ENCODE data around the gene LYPD6B.

Gene LYPD6B

DNA sequence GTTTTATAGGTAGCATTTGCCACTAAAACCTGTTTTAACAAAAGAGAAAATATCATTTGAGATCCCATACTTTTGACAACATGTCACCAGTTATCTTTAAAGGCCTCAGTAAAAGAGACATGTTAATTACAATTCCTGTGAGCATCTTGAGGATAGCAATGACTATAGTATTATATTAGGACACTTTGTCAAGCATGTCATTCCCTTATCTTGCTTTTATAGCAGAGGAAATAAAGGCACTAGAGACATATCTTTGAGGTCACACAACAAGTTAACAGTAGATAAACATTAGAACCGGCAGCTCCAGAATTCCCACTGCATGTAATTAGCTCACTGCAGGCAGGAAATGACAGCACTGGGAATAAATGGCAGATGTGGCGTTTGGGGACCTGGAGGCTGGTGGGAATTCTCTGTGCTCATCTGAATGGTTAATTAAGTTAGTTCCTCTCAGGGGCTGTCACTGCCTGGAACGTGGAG lies 25.9 kb downstream of the LYPD6B start:
- Histone ChIP-seq H3K4me2 (ENCODE audit: low read length) (no peak overlapping the region), H3K9me3 (replicated peaks; ENCODE audit: low read length) (no peaks in the 10 kb centered on the region), H3K4me3 (ENCODE audit: low read length) (no peak overlapping the region), H3K4me1 (ENCODE audit: control insufficient read depth, insufficient read depth, low read length) (peaks cover 34% of the 10 kb centered on the region), H3K27me3 (ENCODE audit: control insufficient read depth, insufficient read depth, low read length) (no peaks in the 10 kb centered on the region), H3K36me3 (ENCODE audit: insufficient read depth, low read length) (no peaks in the 10 kb centered on the region), H3K9ac (ENCODE audit: low read depth, low read length) (no peak overlapping the region)

DNA sequence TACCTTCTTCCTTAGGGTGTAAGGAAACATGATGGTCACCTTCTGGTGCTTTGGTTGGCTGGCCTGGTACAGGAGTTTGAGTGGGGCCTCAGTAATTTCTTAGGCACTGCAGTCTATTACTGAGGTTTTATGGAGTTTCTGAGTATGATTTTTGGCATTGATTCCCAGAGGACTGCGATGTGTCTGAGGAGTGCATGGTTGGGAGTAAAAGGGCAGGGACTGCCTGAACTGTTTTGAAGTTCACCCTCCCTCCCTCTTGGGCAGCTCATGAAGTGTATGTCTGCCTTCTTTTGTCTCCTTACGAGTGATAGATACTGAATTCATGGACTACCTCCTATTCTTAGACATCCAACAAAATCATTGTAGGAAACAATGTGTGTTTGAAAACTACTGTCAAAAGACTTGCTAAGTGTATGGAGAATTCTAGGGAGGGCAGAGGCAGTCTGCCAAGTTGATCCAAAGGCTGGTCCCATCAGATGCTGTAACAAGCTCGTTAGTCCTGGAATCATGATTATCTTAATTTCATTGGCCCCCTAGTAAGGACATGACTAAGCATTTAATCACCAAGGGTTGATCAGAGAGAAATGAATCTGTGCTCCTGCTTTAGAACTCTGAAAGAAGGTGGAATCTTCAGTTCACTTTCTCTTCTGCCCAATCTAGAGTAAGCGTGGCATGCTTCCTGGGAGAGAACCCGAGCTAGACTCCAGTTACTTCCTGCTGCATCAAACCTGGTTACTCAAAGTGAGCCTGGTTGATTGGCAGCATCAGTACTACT lies 26.5 kb downstream of the LYPD6B start:
- H3K4me2 ChIP-seq (ENCODE audit: low read length) = no peak overlapping the region
- H3K9me3 ChIP-seq (replicated peaks; ENCODE audit: low read length) = no peaks in the 10 kb centered on the region
- H3K4me1 ChIP-seq (ENCODE audit: control insufficient read depth, insufficient read depth, low read length) = peaks cover 39% of the 10 kb centered on the region
- H3K36me3 ChIP-seq (ENCODE audit: insufficient read depth, low read length) = no peaks in the 10 kb centered on the region
- H3K27me3 ChIP-seq (ENCODE audit: control insufficient read depth, insufficient read depth, low read length) = no peaks in the 10 kb centered on the region
- H3K4me3 ChIP-seq (ENCODE audit: low read length) = no peak overlapping the region
- no peak overlapping the region for H3K9ac ChIP-seq (ENCODE audit: low read depth, low read length)

DNA sequence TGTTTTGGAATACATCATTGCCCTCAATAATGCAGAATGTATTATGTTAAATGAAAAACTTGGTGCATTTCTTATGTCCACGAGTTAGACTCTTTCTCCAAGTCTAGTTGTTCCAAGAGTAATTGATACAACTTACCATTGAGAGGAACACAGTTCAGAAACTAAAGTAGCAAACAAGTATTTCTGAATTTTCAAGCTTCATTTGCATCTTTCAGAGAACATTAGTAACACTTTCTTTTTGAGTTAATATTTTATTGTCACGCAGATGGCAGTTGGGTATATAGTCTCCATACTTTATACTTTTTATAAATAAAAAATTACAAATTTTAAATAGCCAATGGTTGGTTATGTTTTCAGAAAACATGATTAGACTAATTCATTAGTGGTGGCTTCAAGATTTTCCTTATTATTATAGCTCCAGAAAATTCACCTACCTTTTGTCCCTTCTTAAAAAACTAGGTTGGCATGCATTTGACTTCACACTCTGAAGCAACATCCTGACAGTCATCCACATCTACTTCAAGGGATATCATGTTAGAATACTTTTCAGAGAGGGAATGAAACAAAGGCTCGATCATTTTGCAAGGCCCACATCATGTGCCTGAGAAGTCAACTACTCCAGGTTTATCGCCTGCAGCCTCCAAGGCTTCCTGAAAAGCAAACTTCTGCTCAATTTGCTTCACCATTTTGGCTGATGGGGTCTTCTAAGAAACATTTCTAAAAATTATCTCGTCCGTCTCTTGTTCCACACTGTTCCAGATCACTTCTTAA lies 29.9 kb downstream of the LYPD6B start:
- Histone ChIP-seq H3K4me2 (ENCODE audit: low read length) (peak overlapping the region; percentile 39), H3K9ac (ENCODE audit: low read depth, low read length) (peak overlapping the region; percentile 61), H3K4me3 (ENCODE audit: low read length) (no peak overlapping the region), H3K9me3 (replicated peaks; ENCODE audit: low read length) (no peaks in the 10 kb centered on the region), H3K36me3 (ENCODE audit: insufficient read depth, low read length) (no peaks in the 10 kb centered on the region), H3K4me1 (ENCODE audit: control insufficient read depth, insufficient read depth, low read length) (peaks cover 39% of the 10 kb centered on the region), H3K27me3 (ENCODE audit: control insufficient read depth, insufficient read depth, low read length) (no peaks in the 10 kb centered on the region)

DNA sequence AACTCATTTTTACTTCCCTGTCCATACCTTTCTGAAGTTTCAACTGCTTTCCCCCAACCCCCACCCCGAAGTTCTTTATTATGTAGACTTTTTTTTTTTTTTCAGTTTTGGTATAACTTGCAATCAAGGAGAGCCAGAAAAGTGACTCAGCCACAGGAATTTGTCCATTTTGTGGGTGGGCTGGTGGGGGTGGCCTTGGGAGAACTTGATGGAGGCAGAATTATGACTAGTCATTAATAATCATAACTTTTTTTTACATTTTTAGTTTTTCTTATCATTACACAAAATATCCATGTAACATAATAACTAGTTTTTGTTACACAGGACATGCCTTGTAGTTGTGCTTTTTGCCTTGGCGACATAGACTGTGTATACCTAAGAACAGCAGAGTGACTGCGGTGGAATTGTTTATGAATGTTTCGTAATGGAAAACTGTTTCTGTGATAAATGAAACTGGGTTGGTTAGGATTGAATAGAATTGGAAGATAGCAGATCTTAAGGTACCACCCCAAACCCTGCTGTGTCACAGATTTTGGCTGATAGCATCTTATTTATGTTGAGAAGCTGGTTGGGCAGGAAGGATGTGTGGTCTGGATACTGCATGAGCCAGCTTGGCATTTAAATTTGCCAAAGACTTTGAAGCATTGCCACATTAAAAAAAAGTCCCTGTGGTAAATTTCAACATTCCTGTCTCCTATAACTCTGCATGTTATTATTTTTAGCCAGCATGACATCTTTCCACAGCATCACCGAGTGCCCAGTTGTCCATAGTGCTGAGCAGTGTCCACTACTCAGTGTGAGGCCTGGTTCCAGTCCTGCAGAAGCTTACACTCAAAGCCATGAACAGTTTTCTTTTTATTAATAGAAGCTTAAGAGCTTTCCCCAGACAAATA lies 30.7 kb downstream of the LYPD6B start:
- Histone ChIP-seq H3K27me3 (ENCODE audit: control insufficient read depth, insufficient read depth, low read length) (no peaks in the 10 kb centered on the region), H3K4me3 (ENCODE audit: low read length) (no peak overlapping the region), H3K9me3 (replicated peaks; ENCODE audit: low read length) (no peaks in the 10 kb centered on the region), H3K9ac (ENCODE audit: low read depth, low read length) (peak overlapping the region; percentile 61), H3K36me3 (ENCODE audit: insufficient read depth, low read length) (no peaks in the 10 kb centered on the region), H3K4me2 (ENCODE audit: low read length) (peak overlapping the region; percentile 62), H3K4me1 (ENCODE audit: control insufficient read depth, insufficient read depth, low read length) (peaks cover 39% of the 10 kb centered on the region)

DNA sequence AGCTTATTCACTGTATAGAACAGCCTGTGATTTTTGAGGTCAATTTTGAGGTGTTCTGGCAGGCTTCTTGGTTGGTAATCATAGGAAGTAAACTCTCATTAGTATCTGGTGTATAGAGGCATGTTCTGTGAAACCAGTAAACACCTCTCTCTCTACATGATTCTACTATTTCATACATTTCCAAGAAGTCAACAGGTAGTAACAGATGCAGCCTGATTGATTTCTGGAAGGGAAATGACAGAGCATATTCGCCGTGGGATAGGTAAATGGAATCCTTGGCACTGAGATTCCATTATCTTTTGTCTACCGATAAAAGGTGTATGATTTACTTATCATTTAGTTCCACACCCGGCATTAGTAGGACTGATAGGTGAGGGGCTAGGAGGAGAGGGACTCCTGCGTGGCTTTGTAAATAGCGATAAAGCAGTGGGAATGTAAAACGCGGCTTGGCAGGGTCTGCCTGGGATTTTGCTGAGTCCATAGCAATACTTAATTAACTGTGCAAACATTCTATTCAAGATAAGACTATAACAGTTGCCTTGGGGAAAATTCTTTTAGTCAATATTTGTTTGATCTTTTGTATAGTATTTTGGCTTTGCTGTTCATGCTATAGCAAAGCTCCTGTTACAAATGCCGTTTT lies 32.3 kb downstream of the LYPD6B start:
- Histone ChIP-seq H3K27me3 (ENCODE audit: control insufficient read depth, insufficient read depth, low read length) (no peaks in the 10 kb centered on the region), H3K4me2 (ENCODE audit: low read length) (no peak overlapping the region), H3K4me3 (ENCODE audit: low read length) (no peak overlapping the region), H3K4me1 (ENCODE audit: control insufficient read depth, insufficient read depth, low read length) (peaks cover 30% of the 10 kb centered on the region), H3K36me3 (ENCODE audit: insufficient read depth, low read length) (no peaks in the 10 kb centered on the region), H3K9me3 (replicated peaks; ENCODE audit: low read length) (no peaks in the 10 kb centered on the region), H3K9ac (ENCODE audit: low read depth, low read length) (no peak overlapping the region)

DNA sequence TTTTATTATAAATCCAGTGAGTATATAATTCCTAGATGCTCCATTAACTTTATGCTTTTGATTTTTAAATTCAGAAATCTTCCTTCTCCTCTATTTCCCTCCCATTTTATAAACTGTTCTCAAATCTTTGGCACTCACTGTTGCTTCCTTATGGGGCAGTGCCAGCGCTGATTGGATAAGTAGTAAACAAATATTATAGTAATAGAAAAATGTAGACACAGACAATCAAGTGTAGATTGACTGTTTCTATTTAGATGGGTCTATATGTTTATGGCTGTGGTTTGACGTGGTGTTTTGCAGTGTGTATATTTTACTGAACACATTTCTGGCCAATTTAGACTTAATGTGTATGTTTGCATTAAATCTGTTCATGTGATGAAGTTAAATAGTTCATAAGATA lies 36.6 kb downstream of the LYPD6B start:
- Histone ChIP-seq H3K36me3 (ENCODE audit: insufficient read depth, low read length) (no peaks in the 10 kb centered on the region), H3K9me3 (replicated peaks; ENCODE audit: low read length) (no peaks in the 10 kb centered on the region)

DNA sequence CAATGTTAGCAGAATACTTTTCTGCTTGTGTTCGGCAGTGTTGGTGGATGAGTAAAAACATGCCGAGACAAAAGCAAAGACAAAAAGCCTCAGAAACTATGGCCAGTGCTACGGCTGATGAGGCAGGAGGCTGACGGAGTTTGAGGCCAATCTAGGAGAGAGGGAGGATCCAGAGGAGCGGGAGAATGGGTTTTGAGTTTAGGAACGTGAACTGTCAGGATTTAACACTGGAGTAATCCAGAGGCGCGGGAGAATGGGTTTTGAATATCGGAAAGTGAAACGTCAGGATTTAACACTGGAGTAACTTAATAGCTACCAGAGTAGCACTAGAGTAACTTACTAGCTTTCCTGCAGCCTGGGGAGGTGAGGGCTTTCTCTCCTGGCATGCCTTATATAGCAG lies 37.4 kb downstream of the LYPD6B start:
- Histone ChIP-seq H3K4me2 (ENCODE audit: low read length) (peak overlapping the region; percentile 75), H3K9ac (ENCODE audit: low read depth, low read length) (peak overlapping the region; percentile 51), H3K27me3 (ENCODE audit: control insufficient read depth, insufficient read depth, low read length) (no peaks in the 10 kb centered on the region), H3K4me3 (ENCODE audit: low read length) (peak overlapping the region; percentile 58), H3K36me3 (ENCODE audit: insufficient read depth, low read length) (no peaks in the 10 kb centered on the region), H3K9me3 (replicated peaks; ENCODE audit: low read length) (no peaks in the 10 kb centered on the region), H3K4me1 (ENCODE audit: control insufficient read depth, insufficient read depth, low read length) (peaks cover 16% of the 10 kb centered on the region)

More for the DNA sequence above, 36.6 kb downstream of the LYPD6B start:
- Histone ChIP-seq H3K9ac (ENCODE audit: low read depth, low read length) (no peak overlapping the region), H3K4me2 (ENCODE audit: low read length) (no peak overlapping the region), H3K4me1 (ENCODE audit: control insufficient read depth, insufficient read depth, low read length) (peaks cover 24% of the 10 kb centered on the region), H3K27me3 (ENCODE audit: control insufficient read depth, insufficient read depth, low read length) (no peaks in the 10 kb centered on the region), H3K4me3 (ENCODE audit: low read length) (no peak overlapping the region)

DNA sequence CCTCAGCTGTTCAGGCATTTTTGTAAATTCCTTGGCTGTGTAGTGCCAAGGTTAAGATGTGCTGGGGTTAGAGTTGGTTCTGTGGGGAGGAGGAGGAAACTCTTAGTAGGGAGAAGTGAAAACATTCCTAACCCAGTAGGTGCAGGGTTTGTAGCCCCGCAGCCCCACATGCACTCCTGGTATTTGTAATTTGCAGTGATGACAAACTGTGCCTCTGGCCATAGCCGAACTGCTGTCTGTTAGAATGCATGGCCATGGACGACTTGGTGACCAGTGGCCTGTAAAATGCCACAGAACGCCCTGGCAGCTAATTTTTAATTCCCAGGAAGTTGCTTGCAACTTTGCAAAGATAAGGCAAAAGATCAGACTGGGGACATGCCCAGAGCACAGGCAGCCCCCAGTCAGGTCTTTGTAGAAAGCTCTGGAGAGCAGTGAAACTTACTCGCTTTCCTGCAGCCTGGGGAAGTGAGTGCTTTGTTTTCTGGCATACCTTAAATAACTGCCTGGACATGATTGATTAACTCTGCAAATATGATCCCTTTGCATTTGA lies 38.4 kb downstream of the LYPD6B start:
- H3K9ac ChIP-seq (ENCODE audit: low read depth, low read length) = no peak overlapping the region

DNA sequence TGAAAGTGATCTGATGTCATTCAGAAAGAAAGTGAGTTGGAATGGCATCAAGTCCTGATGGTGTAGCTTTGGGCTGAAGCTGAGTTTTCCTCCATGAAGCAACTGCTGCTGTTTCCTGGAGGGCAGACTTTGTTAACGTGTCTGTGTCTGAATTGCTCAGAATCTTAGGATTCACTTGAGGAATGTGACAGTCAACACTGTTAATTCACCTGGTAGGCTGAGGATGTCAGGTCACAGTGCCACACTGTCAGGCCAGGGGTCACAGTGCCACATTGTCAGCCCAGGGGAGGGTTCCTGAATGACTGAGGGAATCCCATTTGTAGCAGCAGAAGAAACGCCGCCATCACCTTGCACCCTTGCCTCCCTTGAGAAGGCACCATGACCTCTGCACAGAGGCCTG lies 39.4 kb downstream of the LYPD6B start:
- Histone ChIP-seq H3K4me2 (ENCODE audit: low read length) (no peak overlapping the region), H3K4me3 (ENCODE audit: low read length) (no peak overlapping the region)

More for the DNA sequence above, 38.4 kb downstream of the LYPD6B start:
- no peaks in the 10 kb centered on the region for H3K36me3 ChIP-seq (ENCODE audit: insufficient read depth, low read length)
- H3K9me3 ChIP-seq (replicated peaks; ENCODE audit: low read length) = no peaks in the 10 kb centered on the region
- H3K27me3 ChIP-seq (ENCODE audit: control insufficient read depth, insufficient read depth, low read length) = no peaks in the 10 kb centered on the region
- peaks cover 16% of the 10 kb centered on the region for H3K4me1 ChIP-seq (ENCODE audit: control insufficient read depth, insufficient read depth, low read length)
- no peak overlapping the region for H3K4me3 ChIP-seq (ENCODE audit: low read length)
- no peak overlapping the region for H3K4me2 ChIP-seq (ENCODE audit: low read length)

DNA sequence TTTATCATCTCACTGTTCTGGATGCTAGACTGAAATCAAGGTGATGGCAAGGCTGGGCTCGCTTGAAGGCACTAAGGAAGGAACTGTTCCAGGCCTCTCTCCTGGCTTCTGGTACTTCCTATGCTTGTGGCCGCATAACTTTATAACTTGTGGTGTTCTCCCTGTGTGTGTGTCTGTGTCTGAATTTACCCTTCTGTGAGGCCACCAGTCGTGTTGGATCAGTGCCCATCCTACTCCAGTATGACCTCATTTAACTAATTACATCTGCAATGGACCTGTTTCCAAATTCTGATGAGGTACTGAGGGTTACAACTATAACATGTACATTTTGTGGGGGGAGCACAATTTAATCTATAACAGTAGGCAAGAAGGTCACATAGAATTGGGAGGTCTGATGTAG lies 41.6 kb downstream of the LYPD6B start:
- no peaks in the 10 kb centered on the region for H3K36me3 ChIP-seq (ENCODE audit: insufficient read depth, low read length)
- H3K9ac ChIP-seq (ENCODE audit: low read depth, low read length) = no peak overlapping the region
- H3K4me3 ChIP-seq (ENCODE audit: low read length) = no peak overlapping the region
- no peak overlapping the region for H3K4me2 ChIP-seq (ENCODE audit: low read length)
- H3K9me3 ChIP-seq (replicated peaks; ENCODE audit: low read length) = no peaks in the 10 kb centered on the region
- peaks cover 17% of the 10 kb centered on the region for H3K4me1 ChIP-seq (ENCODE audit: control insufficient read depth, insufficient read depth, low read length)
- no peaks in the 10 kb centered on the region for H3K27me3 ChIP-seq (ENCODE audit: control insufficient read depth, insufficient read depth, low read length)

More for the DNA sequence above, 39.4 kb downstream of the LYPD6B start:
- no peak overlapping the region for H3K9ac ChIP-seq (ENCODE audit: low read depth, low read length)
- H3K4me1 ChIP-seq (ENCODE audit: control insufficient read depth, insufficient read depth, low read length) = peaks cover 16% of the 10 kb centered on the region
- H3K9me3 ChIP-seq (replicated peaks; ENCODE audit: low read length) = no peaks in the 10 kb centered on the region
- H3K36me3 ChIP-seq (ENCODE audit: insufficient read depth, low read length) = no peaks in the 10 kb centered on the region
- H3K27me3 ChIP-seq (ENCODE audit: control insufficient read depth, insufficient read depth, low read length) = no peaks in the 10 kb centered on the region
